ENCODE data around the gene KCNF1.

Gene KCNF1

DNA sequence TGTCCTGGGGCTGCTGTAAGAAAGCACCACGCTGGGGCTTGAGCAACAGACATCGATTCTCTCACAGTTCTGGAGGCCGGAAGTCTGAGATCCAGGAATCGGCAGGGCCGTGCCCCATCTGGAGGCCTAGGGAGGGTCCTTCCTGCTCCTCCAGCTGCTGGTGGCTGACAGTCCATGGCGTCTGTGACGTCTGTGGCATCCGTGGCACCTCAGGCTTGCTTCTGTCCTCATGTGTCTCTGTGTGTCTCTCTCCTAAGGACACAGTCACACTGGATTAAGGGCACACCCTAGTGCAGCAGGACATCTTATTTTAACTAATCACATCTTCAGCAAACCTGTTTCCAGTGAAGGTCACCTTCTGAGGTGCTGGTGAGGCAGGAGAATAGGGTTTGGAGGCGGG is 32.6 kb upstream of the KCNF1 start:
- no peak for TF ChIP-seq POU2F2 (IDR thresholded peaks at IDR 0.05; ENCODE audit: low read depth, low read length)
- TF ChIP-seq PAX5 (IDR thresholded peaks at IDR 0.05; ENCODE audit: insufficient read depth, low read length, severe bottlenecking): no peak
- TF ChIP-seq SPI1 (IDR thresholded peaks at IDR 0.05; ENCODE audit: low read depth, low read length): no peak
- TF ChIP-seq POLR2A (IDR thresholded peaks at IDR 0.05; ENCODE audit: low read depth, low read length): no peak
- no peak for TF ChIP-seq TAF1 (IDR thresholded peaks at IDR 0.05; ENCODE audit: low read depth, low read length)
- TF ChIP-seq POLR2AphosphoS5 (IDR thresholded peaks at IDR 0.05; ENCODE audit: low read depth, low read length): no peak
- FAIRE-seq (no peak), DNase-seq (ENCODE audit: insufficient read length, low spot score) (no peak)

DNA sequence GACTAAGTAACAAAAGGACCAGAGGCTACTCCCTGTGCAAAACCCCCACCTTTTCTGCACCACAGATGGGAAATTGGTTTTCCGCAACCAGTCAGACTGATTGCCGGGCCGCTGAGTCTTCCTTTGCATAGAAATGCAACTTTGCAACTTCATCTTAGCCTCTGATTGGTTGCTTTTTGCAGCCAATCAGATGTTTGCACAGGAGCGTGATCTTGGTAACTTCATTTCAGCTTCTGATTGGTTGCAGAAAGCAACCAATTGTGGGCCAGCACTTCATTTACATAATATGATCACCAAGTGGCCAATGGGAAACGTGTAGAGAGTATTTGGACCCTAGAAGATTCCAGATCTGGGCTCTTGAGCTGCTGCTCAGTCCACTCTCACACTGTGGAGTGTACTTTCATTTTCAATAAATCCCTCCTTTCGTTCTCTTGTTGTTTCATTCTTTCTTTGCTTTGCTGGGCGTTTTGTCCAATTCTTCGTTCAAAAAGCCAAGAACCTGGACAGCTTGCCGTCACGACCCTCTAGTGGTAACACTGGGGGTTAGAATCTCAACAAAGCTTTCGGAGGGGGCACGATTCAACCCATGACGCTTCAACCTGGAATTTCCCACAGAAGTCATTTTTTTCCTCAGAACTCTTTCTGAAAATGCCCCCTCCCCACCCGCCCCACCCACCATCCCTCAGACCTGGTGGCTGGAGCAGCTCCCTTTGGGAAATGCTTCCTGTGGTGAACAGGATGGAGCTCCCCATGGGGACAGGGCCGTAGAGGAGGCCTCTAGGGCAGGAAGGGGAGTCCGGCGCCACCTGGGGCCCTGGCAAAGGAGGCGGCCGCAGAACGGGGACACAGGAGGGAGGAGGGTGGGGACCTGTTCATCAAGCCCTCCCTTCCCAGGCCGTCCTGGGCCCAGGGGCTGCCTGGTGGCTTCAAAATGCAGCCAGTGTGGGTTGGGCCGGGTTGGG is 31.8 kb upstream of the KCNF1 start:
- FAIRE-seq (no peak), DNase-seq (ENCODE audit: insufficient read length, low spot score) (no peak)
- TF ChIP-seq TAF1 (IDR thresholded peaks at IDR 0.05; ENCODE audit: low read depth, low read length) (no peak), POLR2AphosphoS5 (IDR thresholded peaks at IDR 0.05; ENCODE audit: low read depth, low read length) (no peak)

- FAIRE-seq: no peak
These were observed 31.0 kb upstream of the KCNF1 start for GRCh38 chr2:10880586-10881321.

GRCh38 chr2:10882568-10882967 is 29.2 kb upstream of the KCNF1 start:
- no peak for DNase-seq (ENCODE audit: insufficient read length, low spot score)
- no peak for FAIRE-seq
- no peak for TF ChIP-seq POU2F2 (IDR thresholded peaks at IDR 0.05; ENCODE audit: low read depth, low read length)
- no peak for TF ChIP-seq POLR2AphosphoS5 (IDR thresholded peaks at IDR 0.05; ENCODE audit: low read depth, low read length)
- TF ChIP-seq PAX5 (IDR thresholded peaks at IDR 0.05; ENCODE audit: insufficient read depth, low read length, severe bottlenecking): no peak
- TF ChIP-seq TAF1 (IDR thresholded peaks at IDR 0.05; ENCODE audit: low read depth, low read length): no peak
- no peak for TF ChIP-seq POLR2A (IDR thresholded peaks at IDR 0.05; ENCODE audit: low read depth, low read length)
- no peak for TF ChIP-seq SPI1 (IDR thresholded peaks at IDR 0.05; ENCODE audit: low read depth, low read length)

More at GRCh38 chr2:10880586-10881321, 31.0 kb upstream of the KCNF1 start:
- DNase-seq (ENCODE audit: insufficient read length, low spot score): no peak
- no peak for TF ChIP-seq TAF1 (IDR thresholded peaks at IDR 0.05; ENCODE audit: low read depth, low read length)
- TF ChIP-seq PAX5 (IDR thresholded peaks at IDR 0.05; ENCODE audit: insufficient read depth, low read length, severe bottlenecking): no peak
- no peak for TF ChIP-seq POU2F2 (IDR thresholded peaks at IDR 0.05; ENCODE audit: low read depth, low read length)
- no peak for TF ChIP-seq POLR2AphosphoS5 (IDR thresholded peaks at IDR 0.05; ENCODE audit: low read depth, low read length)

DNA sequence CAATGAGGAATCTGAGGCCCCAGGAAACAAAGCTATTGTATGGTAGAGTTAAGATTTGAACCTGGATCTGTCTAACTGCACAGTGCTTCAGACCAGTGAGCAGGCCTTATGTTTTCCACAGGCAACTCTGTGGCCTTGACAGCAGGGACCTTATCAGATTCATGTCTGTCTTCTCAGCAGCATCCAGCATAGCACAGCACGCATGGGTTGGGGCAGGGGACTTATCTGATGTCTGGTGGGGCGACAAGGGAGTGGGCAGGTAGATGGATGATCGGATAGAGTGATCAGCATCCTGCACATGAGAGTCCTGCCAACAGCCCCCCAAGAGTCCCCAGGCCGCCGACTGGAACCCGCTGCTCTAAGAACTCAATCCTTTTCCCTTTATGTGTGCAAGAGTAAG is 28.7 kb upstream of the KCNF1 start:
- FAIRE-seq: no peak
- DNase-seq (ENCODE audit: insufficient read length, low spot score): no peak
- TF ChIP-seq POLR2A (IDR thresholded peaks at IDR 0.05; ENCODE audit: low read depth, low read length) (no peak), SPI1 (IDR thresholded peaks at IDR 0.05; ENCODE audit: low read depth, low read length) (no peak), TAF1 (IDR thresholded peaks at IDR 0.05; ENCODE audit: low read depth, low read length) (no peak), POU2F2 (IDR thresholded peaks at IDR 0.05; ENCODE audit: low read depth, low read length) (no peak), POLR2AphosphoS5 (IDR thresholded peaks at IDR 0.05; ENCODE audit: low read depth, low read length) (no peak), PAX5 (IDR thresholded peaks at IDR 0.05; ENCODE audit: insufficient read depth, low read length, severe bottlenecking) (no peak)

DNA sequence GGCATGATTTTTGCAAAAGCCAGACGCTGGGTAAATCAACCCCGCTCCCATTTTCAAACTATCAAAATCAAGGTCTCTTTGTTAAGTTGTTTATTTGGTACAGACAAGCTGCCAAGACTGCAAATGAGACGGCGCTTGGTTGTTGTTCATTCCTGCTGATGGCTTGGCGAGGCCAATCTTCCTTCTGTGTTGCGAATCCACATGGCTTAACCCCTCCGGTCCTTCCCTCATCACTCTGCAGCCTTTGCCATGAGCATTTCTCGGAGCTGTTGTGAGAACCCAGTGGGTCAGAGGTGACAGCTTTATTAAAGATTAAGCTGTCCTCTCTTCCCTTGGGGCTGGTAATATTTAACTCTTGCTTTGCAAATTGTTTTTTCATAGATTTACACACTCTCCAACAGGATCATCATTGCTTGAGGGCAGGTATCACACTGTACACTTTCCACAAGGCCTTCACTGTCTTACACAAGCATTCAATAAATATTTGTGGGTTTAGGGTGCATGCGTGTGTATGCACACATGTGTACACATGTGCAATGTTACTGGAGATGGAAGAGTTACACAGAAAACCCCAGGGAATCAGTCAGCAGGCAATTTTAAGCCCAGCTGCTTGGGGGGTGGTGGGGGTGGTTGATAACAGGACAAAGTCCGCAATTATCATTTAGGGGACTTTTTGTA is 27.8 kb upstream of the KCNF1 start:
- TF ChIP-seq POLR2AphosphoS5 (IDR thresholded peaks at IDR 0.05; ENCODE audit: low read depth, low read length): no peak
- no peak for TF ChIP-seq POLR2A (IDR thresholded peaks at IDR 0.05; ENCODE audit: low read depth, low read length)
- no peak for TF ChIP-seq POU2F2 (IDR thresholded peaks at IDR 0.05; ENCODE audit: low read depth, low read length)
- TF ChIP-seq SPI1 (IDR thresholded peaks at IDR 0.05; ENCODE audit: low read depth, low read length): no peak
- no peak for TF ChIP-seq PAX5 (IDR thresholded peaks at IDR 0.05; ENCODE audit: insufficient read depth, low read length, severe bottlenecking)
- TF ChIP-seq TAF1 (IDR thresholded peaks at IDR 0.05; ENCODE audit: low read depth, low read length): no peak
- no peak for FAIRE-seq
- DNase-seq (ENCODE audit: insufficient read length, low spot score): no peak

DNA sequence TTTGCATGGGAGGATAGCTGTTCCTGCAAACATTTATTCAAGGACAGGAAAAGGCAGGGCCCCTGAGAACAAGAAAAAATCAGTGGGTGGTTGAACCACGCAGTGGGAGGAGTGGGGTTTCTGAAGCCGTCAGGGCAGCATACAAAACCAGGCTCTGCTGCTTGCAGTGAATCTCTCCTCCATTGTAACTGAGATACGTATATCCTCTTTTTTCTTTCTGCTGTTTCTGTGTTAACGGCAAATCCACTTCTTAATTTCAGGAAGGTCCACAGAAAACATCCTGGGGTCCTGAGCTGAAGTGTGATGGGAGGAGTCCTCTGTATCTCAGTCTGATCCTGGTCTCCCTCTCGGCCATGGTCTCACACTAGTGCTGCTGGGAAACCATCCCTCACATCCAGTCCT is 27.2 kb upstream of the KCNF1 start:
- no peak for FAIRE-seq
- no peak for DNase-seq (ENCODE audit: insufficient read length, low spot score)
- TF ChIP-seq TAF1 (IDR thresholded peaks at IDR 0.05; ENCODE audit: low read depth, low read length) (no peak), POLR2AphosphoS5 (IDR thresholded peaks at IDR 0.05; ENCODE audit: low read depth, low read length) (no peak), SPI1 (IDR thresholded peaks at IDR 0.05; ENCODE audit: low read depth, low read length) (no peak), POLR2A (IDR thresholded peaks at IDR 0.05; ENCODE audit: low read depth, low read length) (no peak), PAX5 (IDR thresholded peaks at IDR 0.05; ENCODE audit: insufficient read depth, low read length, severe bottlenecking) (no peak), POU2F2 (IDR thresholded peaks at IDR 0.05; ENCODE audit: low read depth, low read length) (no peak)

- FAIRE-seq: no peak
- TF ChIP-seq SPI1 (IDR thresholded peaks at IDR 0.05; ENCODE audit: low read depth, low read length) (no peak), POLR2AphosphoS5 (IDR thresholded peaks at IDR 0.05; ENCODE audit: low read depth, low read length) (no peak), PAX5 (IDR thresholded peaks at IDR 0.05; ENCODE audit: insufficient read depth, low read length, severe bottlenecking) (no peak), POU2F2 (IDR thresholded peaks at IDR 0.05; ENCODE audit: low read depth, low read length) (no peak), TAF1 (IDR thresholded peaks at IDR 0.05; ENCODE audit: low read depth, low read length) (no peak), POLR2A (IDR thresholded peaks at IDR 0.05; ENCODE audit: low read depth, low read length) (no peak)
- no peak for DNase-seq (ENCODE audit: insufficient read length, low spot score)
These were observed 26.5 kb upstream of the KCNF1 start for GRCh38 chr2:10885094-10885860.
